Endothelial cell of hepatic sinusoid (primary cell): ENCODE data around the gene DNLZ.

ENCODE experiments used
- in situ Hi-C: cut with HindIII; loops from 2 replicates; pipeline ENCODE4 v1.10.0; 2017; ENCODE audit warnings: low sequenced_read_pairs

The DNLZ gene

DNA sequence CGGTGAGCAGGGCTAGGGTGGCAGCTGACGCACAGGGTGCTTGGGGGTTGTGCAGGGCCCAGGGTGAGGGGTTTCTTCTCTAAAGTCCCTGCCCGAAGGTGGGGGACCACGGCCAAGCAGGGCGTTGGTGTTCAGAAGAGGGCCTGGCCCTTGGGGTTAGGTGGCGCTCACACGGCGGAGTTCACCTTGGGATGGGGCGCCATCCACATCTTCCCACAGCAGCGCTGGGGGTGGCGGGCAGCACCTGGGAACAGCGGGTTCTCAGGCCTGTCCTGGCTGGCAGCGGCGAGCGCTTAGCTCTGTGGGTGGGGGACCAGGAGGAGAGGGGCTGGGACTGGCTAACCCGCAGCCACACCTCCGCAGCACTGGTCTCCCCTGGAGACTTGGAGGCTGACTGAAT is 30.1 kb downstream of the DNLZ start:
- in situ Hi-C loops: no loop called here

DNA sequence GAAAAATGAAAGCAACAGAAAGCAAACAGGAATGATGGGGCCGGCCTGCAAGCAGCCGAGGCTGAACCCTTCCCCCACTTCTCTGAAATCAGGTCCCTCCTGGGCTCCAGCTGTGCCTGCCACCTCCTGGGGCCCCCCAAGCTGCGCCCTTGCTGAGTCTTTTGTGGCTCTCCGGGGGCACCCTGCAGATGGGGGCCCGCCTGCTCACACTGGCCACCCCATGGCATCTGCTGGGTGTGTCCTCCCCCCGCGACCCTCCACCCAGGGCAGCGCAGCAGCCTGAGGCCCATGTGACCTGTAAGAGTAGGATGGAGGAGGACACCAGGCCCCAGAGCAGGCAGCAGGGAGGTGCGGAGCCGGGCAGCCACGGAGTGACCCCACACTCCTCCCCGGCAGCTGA is 30.5 kb downstream of the DNLZ start:
- in situ Hi-C loops: no loop called here

DNA sequence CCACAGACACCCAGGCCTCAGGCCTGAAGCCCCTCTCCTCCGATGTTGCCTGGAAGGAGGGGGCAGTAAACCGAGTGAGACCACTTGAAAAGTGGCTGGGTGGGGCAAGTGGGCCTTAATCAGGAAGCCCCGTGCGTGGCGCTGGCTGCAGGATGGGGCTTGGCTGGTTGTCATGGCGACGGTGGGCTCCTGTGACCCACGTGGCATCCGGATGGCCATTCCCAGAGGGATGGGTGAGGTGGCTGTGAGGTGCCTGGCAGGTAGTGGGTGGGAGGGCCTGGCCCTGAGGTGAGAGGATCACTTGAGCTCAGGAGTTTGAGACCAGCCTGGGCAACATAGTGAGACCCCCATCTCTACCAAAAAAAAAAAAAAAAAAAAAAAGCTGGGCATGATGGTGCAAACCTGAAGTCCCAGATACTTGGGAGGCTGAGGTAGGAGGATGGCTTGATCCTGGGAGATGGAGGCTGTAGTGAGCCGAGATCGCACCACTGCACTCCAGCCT is 31.0 kb downstream of the DNLZ start:
- in situ Hi-C loops: no loop called here

- in situ Hi-C loops: no loop called here
These were observed 31.7 kb downstream of the DNLZ start for GRCh38 chr9:136331556-136332481.

- in situ Hi-C loops: no loop called here
These were observed 32.5 kb downstream of the DNLZ start for GRCh38 chr9:136331030-136331429.

DNA sequence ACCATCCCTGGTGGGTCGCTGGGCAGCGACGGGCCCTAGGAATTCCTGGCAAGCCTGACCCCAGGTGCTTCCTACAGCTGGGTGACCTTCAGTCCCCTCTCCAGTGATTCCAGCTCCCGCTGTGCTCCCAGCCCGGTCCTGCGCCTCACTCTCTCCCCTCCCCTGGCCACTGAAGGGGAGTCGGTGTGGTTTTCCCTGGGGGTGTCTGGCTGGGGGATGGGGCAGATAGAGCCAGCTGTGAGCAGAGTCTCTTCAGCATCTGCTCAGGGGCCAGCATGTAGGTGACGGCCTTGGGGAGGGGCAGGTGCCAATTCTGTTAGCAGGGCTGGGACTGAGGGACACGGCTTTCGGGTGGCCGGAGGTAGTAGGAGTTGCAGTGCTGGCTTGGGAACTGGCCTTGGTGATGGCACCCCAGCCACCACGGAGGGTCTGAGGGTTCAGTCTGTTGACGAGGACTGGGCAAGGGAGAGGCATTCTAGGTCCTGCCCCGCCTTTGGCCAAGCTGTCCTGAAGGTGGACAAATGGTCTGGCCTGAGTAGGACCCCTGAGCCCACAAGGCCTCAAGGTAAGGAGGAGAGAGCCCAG is 33.0 kb downstream of the DNLZ start:
- in situ Hi-C loops: no loop called here

DNA sequence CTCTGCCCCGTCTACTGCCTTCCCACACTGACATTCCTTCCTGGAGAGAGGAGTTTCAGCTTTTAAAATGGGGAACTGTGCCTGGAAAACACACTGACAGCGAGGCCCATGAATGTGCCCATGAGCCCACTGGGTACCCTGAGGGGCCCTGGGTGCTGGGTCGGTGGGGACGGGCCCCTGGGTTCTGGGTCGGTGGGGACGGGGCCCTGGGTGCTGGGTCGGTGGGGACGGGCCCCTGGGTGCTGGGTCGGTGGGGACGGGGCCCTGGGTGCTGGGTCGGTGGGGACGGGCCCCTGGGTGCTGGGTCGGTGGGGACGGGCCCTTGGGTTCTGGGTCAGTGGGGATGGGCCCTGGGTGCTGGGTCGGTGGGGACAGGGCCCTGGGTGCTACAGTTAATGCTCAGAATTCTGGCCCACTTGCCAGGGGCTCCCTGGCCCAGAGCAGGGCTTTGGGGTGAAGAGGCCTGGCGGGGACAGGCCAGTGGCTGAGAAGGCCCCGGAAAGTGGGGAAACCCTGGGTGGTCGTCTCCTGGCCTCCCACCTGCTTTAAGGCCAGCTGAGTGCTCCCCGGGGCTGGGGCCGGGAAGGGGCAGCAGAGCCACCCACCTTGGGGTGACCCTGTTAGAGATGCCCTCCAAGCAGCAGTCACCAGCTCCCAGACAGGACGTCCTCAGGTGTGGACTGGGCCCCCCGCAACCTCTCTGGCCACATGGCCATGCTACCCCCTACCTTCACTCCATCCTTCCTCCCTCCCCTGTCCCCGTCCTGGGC is 33.7 kb downstream of the DNLZ start:
- in situ Hi-C loops: no loop called here

DNA sequence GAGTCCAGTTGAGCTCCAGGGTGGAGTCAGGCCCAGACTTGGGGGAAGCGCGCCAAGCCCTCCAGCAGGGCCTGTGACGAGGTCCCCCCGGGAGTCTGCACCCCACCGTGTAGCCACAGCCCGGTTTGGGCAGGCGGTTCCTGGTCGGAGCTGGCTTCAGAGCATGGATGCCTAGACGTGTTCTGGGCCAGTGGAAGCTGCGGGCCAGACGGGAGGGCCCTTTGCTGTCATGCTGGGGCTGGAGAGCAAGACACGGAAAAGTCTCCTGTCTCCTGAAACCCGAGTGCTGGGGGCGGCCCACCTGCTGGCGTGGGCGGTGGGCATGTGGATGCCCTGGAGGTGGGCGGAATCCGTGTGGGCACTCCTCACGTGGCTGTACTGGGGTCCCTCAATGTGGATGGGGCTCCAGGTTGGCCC is 34.3 kb downstream of the DNLZ start:
- in situ Hi-C loops: no loop called here

GRCh38 chr9:136328622-136329041 is 34.9 kb downstream of the DNLZ start:
- in situ Hi-C loops: no loop called here

DNA sequence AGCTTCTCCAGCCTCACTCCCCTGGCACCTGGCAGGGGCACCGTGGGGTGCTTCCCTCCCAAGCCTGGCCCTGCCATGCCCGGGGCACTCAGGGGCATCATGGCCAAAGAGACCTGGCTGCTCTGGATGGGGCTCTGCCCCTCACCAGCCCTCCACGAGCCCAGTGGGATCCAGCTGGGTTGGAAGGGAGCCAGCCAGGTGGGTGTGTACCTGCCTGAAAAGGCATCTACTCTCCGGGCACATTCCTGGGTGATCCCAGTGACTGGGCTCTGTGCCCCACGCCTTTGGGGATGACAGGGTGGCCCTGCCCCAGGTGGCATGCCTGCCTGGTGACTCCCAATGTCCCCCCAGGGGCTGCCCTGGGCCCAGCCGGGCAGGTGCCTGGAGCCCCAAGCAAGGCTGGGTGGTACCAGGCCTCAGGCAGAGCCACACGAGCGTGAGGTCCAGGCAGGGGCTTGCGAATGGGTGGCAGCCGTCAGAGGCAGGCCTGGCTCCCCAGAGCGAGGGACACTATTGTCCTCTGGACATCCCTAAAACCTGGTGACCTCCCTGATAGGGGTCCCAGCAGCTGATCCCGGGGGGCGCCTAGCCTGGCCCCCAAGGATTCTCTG is 35.4 kb downstream of the DNLZ start:
- in situ Hi-C loops: no loop called here

- in situ Hi-C loops: no loop called here
These were observed 36.1 kb downstream of the DNLZ start, which contains the start of gene GPSM1 for GRCh38 chr9:136327304-136327974. Gene GPSM1 (plus strand): TSS chr9:136327539. CDS start chr9:136327696, 157 bp downstream.

DNA sequence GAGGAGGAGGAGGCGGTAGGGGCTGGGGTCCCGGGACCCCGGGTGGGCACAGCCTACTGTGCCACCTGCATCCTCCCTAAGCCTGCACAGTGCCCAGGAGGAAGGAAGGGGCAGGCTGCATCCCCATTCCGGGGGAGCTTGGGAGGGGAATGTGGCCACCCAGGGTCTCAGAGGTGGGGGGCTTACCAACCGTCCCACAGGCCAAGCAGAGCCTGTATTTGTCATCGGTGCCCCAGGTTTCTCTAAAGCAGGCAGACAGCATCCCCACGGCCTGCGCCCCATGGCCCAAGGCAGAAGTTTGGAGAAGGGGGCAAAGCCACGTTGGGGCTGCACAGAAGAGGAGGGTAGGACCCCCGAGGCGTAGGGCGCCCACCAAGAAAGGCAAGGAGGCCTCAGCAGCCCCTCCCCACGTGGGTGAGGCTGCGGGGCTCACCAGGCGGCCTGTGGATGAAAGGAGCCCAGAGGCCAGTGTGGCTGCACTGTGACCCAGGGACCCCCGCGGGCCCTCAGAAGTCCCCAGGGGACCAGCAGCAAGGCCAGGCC is 36.7 kb downstream of the DNLZ start:
- in situ Hi-C loops: no loop called here

- in situ Hi-C loops: no loop called here
These were observed 37.3 kb downstream of the DNLZ start for GRCh38 chr9:136326061-136326760.

GRCh38 chr9:136325358-136325757 is 38.2 kb downstream of the DNLZ start:
- in situ Hi-C loops: no loop called here

DNA sequence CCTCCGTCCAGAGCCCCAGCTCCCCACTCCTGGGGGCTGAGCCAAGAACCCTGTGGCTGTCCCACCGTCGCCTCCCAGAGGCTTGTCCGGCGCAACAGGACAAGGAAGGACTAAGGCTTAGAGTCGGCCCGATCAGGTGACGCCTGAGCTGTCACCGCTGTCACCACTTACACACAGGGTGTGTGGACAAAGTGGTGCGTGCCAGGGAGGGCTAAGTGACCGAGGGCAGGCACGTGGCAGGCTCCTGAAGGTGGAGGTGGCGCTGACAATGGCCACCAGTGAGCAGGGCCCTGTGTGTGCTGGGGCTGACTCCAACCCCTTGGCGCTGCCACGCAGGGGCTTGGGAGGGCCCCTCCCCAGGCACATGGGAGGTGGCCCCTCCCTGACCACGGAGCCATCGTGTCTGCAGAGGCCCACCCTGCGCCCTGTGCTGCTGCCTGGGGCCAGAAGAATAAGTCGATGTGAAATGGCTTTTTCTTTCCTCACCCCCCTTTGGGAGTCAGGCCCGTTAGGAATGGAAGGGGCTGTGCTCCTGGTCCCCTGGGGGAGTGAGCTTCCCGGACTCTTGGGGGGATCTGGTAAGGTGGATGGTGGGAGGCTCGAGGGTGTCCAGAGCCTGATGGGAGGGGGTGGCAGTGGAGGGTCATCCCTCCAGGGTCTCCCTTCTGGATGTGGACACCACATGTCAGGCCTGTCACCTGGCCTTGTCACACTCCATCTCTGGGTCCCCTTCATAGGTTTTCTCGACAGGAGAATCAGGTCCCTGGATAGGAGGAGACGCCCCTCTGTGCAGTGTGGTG is 38.8 kb downstream of the DNLZ start:
- in situ Hi-C loops: no loop called here

DNA sequence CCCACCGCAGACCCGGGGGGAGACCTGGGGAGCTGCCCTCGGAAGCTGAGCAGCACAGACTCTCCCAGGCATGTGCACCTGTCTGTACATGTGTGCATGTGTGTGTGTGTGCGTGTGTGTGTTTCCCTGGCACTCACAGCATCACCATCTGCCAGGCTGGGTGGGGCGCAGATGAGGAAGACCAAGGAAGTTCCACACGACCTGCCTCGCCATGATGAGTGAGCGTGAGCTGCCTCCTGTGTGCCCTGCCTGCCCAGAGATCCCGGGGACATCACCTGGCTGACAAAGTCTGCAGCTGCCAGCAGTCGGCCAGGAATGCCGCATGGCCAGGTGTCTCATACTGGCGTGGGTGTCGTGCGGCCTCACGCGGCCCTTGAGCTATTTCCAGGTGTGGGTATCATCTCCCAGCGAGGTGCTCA is 40.2 kb downstream of the DNLZ start:
- in situ Hi-C loops: no loop called here

- in situ Hi-C loops: no loop called here
These were observed 40.7 kb downstream of the DNLZ start for GRCh38 chr9:136322756-136323330.

DNA sequence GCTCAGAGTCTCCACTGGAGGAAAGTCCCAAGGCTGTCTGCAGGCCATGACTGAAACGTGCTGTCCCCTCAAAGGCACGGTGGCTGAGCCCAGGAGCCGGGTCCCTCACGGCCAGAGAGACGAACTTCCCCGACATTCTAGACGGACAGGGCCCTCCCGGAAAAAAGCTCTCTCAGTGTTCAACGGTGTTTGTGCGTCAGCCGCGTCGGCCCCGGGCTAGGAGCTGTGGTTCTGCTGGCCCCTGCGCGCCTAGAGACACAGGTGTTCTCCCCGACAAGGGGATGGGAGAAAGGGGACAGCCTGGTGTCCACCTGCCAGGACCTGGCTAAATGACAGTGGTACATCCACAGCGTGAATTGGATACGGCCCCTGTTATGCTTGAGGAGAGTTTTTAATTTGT is 42.0 kb downstream of the DNLZ start:
- in situ Hi-C loops: no loop called here
